SJSA1 (cell line): ENCODE data around the gene ANKRD23. TPM values are rescaled to one million over a fixed set of nuclear protein-coding genes. Genes with fewer than 3 reads are reported as not detected.

Experiments
- DNase-seq, 2 experiments: peaks; one replicate each; pipeline ENCODE4 v3.0.0-alpha.2; 2015 to 2020; ENCODE audit warnings: low spot score in 2 of 2, low read depth in 1 of 2
- H3K27ac ChIP-seq: fragments of 250-450 bp; sonication (Bioruptor Pico); 2 replicates; pipeline ENCODE4 v1.5.1; 2020; ENCODE audit warnings: mild to moderate bottlenecking, moderate library complexity
- H3K27me3 ChIP-seq: fragments of 250-450 bp; sonication (Bioruptor Pico); replicated peaks from 2 replicates; pipeline ENCODE4 v1.5.1; 2020; ENCODE audit warnings: mild to moderate bottlenecking, moderate library complexity
- H3K36me3 ChIP-seq: fragments of 250-450 bp; sonication (Bioruptor Pico); 2 replicates; pipeline ENCODE4 v1.5.1; 2020; ENCODE audit warnings: mild to moderate bottlenecking
- H3K4me1 ChIP-seq: fragments of 250-450 bp; sonication (Bioruptor Pico); replicated peaks from 2 replicates; pipeline ENCODE4 v1.6.1; 2021; ENCODE audit warnings: mild to moderate bottlenecking
- H3K4me3 ChIP-seq: fragments of 250-450 bp; sonication (Bioruptor Pico); 2 replicates; pipeline ENCODE4 v1.5.1; 2020; ENCODE audit warnings: mild to moderate bottlenecking
- H3K9me3 ChIP-seq: fragments of 250-450 bp; sonication (Bioruptor Pico); replicated peaks from 2 replicates; pipeline ENCODE4 v1.5.1; 2020; ENCODE audit warnings: mild to moderate bottlenecking
- total RNA-seq: library from RNA; depleted of rRNA; stranded (reverse); fragments of >200 nt; shearing (Covaris generic); gene quantifications from 2 replicates; pipeline ENCODE4 v1.2.3, GENCODE V29; 2014

Gene ANKRD23
- total RNA-seq, 1 experiment from 2014 or later = 2.5 TPM

DNA sequence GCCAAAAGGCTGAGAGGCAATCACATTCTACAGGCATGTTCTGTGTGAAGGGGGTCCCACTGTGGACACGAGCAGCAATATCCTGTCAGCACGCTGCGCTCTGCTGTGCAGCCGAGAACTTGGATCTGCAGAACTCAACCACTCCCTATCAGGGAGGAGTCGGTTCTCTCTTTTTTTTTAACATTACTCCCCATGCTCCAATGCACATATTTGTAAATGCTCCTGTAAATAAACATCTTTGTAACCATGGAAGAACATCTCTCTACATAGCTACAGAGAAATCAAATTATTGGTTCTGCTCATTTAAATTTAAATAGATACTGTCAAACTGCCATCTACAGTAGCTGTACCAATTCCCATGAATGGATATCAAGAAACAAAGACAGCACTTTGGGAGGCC lies 3.0 kb upstream of the ANKRD23 start:
- no peaks in the 10 kb centered on the region for H3K27me3 ChIP-seq
- no peaks in the 10 kb centered on the region for H3K4me1 ChIP-seq
- DNase-seq = no peak
- H3K36me3 ChIP-seq = peaks cover 20% of the 10 kb centered on the region
- H3K27ac ChIP-seq = no peak overlapping the region
- H3K9me3 ChIP-seq = no peaks in the 10 kb centered on the region
- no peak overlapping the region for H3K4me3 ChIP-seq

DNA sequence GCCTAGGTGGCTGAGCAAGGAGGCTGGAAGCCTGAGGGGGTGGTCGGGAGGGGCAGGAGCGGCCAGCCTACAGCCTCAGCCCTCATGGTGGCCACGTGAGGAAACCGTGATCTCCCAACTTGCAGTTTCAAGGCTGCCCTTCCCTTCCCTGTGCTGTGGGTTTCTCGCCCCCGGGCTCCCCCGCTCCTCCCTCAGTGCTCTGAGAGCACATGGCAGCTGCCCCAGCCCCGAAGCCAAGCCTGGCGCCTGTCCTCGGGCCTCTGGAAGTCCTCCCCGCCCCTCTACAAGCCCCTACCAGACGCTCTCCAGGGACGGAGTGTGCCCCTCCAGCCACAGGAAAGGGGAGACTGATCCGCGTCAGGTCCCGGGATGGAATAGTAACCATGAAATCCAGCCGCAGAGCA lies 586 bp upstream of the ANKRD23 start:
- H3K9me3 ChIP-seq = no peaks in the 10 kb centered on the region
- no peaks in the 10 kb centered on the region for H3K27me3 ChIP-seq
- DNase-seq = no peak
- H3K36me3 ChIP-seq = peaks cover 7% of the 10 kb centered on the region
- H3K4me3 ChIP-seq = no peak overlapping the region
- H3K27ac ChIP-seq = no peak overlapping the region
- H3K4me1 ChIP-seq = no peaks in the 10 kb centered on the region

DNA sequence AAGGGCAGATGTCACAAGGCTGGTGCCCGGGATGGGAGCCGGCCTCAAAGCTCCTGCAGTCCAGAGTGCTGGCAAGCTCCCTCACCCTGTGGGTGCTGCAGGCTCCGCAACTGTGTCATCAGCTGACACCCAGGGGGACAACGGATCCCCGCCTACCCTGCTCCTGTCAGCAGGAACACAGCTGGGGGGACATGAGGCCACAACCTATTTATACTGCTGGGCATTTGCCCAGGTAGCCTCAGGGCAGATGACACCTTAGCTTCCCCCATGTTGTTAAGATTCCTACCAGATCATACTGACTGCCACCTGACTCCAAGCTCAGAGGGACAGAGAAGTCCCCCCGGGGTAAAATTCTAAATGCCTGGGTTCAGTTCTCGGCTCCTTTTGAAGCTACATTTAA lies 1.2 kb downstream of the ANKRD23 start:
- Histone ChIP-seq H3K4me1 (no peaks in the 10 kb centered on the region), H3K36me3 (peaks cover under 1% of the 10 kb centered on the region)
- no peak for DNase-seq

DNA sequence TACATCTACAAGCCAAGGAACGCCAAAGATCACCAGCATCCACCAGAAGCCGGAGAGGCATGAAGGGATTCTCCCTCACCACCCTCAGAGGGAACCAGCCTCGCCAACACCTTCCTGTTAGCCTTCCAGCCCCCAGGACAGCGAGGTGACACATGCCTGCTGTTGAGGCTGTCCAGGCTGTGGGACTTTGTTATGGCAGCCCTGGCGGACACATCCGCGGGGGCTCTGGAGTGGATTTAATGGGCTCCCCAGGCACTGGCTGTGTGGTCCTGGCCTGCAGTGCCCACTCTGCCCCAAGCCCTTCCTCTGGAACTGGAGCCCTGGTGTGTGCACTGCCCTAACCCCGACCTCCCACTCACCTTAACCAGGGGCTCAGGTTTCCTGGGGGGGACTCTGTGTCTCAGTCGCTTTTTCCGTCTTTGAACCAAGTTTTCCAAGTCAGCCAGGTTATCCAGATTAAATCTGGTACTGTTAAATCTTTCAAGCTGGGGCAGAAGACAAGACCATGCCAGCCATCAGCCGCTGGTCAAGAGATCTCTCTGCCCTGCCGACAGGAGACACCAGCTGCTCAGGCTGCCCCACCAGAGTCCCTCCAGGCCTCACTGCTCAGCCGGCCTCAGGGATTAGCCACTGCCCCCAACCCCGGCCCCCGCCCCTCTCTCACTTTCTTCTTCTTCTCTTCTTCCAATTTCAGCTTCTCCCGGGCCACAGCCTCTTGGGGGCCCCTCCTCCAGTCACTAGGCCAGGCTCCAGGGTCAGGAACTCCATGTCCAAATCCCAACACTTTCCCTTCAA lies 1.9 kb downstream of the ANKRD23 start:
- DNase-seq = no peak
- Histone ChIP-seq H3K4me1 (no peaks in the 10 kb centered on the region), H3K4me3 (no peak overlapping the region), H3K27me3 (no peaks in the 10 kb centered on the region), H3K36me3 (no peaks in the 10 kb centered on the region; the same call in 1 of the 2 replicates), H3K9me3 (no peaks in the 10 kb centered on the region), H3K27ac (no peak overlapping the region)

More for the DNA sequence above, 1.2 kb downstream of the ANKRD23 start:
- Histone ChIP-seq H3K27ac (no peak overlapping the region), H3K9me3 (no peaks in the 10 kb centered on the region), H3K4me3 (no peak overlapping the region), H3K27me3 (no peaks in the 10 kb centered on the region)

DNA sequence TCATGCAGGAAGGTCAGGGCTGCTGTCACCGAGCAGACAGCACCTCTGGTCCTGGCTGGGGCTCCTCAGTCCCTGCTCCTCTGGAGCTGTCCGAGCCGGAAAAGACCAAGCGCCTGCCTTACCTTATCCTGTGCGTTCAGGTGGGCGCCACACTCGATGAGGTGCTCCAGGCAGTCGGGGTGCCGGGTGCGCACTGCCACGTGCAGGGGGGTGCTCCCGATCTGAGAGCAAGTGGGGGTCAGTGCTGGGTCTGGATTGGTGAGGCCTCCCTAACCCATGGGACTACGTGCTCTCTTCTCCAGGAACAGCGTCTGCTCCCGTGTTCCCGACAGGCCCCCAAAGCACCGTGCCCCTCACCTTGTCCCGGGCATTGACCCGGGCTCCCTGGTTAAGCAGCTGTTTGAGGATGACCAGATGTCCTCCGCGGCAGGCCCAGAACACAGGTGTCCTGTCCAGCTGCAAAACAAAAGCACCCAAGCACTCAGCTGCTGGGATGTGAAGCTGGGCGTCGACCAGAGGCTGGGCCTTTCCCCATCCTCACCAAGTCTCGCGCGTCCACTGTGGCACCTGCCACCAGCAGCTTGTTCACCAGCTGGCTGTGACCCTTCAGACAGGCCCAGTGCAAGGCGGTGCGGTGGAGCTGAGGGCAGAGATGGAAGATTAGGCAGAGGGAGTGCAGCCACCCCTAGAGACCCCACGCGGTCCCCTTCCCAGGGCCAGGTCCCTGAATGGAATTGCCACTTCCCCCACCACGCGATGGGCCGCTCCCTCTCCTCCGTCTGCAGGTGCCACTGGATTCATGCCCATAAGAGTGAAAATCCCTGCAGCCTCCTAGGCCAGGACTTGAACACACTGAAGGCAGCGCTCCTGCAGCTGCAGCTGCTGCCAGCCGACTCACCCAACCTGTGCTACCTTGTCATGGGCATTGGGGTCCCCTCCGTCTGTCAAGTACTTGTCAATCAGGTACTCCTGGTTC lies 3.7 kb downstream of the ANKRD23 start:
- DNase-seq = no peak
- H3K36me3 ChIP-seq = no peaks in the 10 kb centered on the region
- H3K27ac ChIP-seq = no peak overlapping the region
- no peaks in the 10 kb centered on the region for H3K27me3 ChIP-seq
- no peaks in the 10 kb centered on the region for H3K4me1 ChIP-seq
- no peaks in the 10 kb centered on the region for H3K9me3 ChIP-seq
- no peak overlapping the region for H3K4me3 ChIP-seq

DNA sequence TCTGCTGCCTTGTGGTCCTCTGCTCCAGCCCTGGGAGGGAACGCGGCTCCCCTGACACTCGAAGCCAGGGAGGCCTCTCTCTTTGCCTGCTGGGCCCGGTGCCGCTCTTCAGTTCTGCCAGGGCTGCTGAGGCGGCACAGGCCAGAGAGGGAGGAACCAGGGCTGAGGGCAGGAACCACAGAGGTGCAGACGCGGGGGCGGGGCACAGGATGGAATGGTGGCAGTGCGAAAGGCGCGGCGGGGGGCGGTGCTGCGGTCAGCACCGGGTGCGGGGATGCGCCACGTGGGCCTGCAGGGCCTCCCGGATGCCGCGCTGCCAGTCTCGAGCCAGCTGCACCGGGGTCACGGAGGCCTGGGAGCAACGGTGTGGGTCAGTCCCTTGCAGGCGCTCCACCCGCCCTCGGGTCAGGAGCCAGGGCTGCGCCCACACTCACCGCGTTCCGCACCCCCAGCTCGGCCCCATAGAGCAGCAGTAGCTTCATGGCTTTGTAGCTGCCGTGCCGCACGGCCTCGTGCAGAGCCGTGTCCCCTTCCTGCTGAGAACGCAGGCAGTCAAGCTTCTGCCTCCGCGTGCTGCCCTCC lies 4.4 kb downstream of the ANKRD23 start:
- peaks cover 5% of the 10 kb centered on the region; the same call in 1 of the 2 replicates for H3K36me3 ChIP-seq
- no peaks in the 10 kb centered on the region for H3K27me3 ChIP-seq
- no peak for DNase-seq
- no peaks in the 10 kb centered on the region for H3K9me3 ChIP-seq
- H3K27ac ChIP-seq = no peak overlapping the region
- no peak overlapping the region for H3K4me3 ChIP-seq
- no peaks in the 10 kb centered on the region for H3K4me1 ChIP-seq

DNA sequence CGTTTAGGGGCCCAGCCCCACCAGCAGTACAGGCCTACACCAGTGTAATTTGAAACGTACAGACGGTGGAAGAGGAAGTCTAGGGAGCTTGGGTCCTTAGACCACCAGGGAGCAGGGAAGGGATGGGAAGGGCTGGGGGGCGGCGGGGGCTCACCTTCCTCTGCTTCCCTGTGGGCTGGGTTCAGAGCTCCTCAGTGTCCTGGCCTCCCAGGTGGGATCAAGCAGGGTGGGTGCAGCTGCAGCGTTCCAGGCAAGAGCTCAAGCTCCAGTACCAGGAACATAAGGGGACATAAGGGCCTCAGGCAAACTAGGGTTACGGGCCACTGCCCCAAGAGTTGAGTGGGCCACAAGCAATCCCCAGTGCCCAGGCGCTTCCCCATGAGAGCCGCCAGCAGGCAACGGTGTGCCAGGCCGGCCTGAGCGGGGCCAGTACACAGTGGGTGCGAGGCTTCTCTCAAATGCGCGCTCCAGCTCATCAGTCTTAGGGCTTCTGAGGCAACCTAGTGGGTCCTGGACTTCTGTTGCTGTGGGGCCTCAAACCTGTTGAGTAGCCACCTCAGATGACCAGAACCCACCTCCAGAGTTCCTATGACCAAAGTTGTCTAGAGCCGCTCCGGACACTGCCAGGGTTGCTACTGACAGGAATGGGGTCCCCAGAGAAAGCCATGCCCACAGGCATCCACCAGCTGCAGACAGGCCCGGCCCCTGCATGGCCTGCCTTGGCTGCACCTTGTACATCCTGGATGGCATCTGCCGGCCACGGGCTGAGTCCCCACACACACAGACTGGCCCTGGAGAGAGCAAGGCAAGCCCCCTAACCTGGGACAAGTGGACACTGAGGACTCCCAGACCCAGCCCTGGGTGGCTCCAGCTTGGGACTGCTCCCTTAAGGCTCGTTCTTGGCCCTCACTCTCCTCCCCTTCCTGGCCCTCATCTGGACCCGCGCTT lies 5.2 kb downstream of the ANKRD23 start:
- H3K27me3 ChIP-seq = no peaks in the 10 kb centered on the region
- H3K9me3 ChIP-seq = no peaks in the 10 kb centered on the region
- H3K4me3 ChIP-seq = no peak overlapping the region
- H3K4me1 ChIP-seq = peaks cover 4% of the 10 kb centered on the region
- DNase-seq = no peak
- H3K27ac ChIP-seq = no peak overlapping the region
- peaks cover 5% of the 10 kb centered on the region; the same call in 1 of the 2 replicates for H3K36me3 ChIP-seq

DNA sequence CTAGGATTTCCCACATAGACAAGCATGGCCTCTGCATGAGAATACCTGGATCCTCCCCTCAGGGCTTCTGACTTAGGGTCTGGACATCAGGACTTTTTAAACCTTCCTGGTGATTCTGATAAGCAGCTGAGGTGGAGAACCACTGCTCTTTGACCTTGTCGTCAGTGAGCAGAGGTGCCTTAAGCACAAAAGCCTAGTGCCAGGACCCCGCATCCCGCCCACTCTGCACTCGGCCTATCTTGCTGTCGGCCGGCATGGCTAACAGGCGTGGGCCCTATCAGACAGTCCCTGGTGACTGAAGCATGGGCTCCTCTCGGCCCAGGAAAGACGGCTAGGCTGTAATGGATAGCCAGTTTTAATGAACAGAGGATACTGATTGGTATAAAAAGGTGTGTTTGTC lies 6.2 kb downstream of the ANKRD23 start:
- H3K36me3 ChIP-seq = peaks cover 12% of the 10 kb centered on the region
- DNase-seq = no peak
- no peak overlapping the region for H3K27ac ChIP-seq
- H3K4me1 ChIP-seq = peaks cover 14% of the 10 kb centered on the region
- H3K27me3 ChIP-seq = no peaks in the 10 kb centered on the region
- H3K4me3 ChIP-seq = no peak overlapping the region
- no peaks in the 10 kb centered on the region for H3K9me3 ChIP-seq

DNA sequence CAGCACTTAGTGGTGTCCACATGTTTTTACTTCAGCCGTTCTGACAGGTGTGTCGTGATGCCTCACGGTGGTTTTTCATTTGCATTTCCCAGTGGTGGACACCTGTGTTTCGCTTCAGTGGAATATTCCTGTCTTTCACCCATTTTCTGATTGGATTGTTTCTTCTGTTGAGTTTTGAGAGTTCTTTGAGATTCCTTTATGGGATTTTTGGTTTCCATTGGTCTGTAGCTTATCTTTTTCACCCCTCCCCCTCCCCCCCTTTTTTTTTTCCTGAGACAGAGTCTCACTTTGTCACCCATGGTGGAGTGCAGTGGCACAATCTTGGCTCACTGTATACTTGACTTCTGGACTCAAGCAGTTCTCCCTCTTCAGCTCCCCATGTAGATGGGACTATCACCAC lies 8.0 kb downstream of the ANKRD23 start:
- H3K4me1 ChIP-seq = peaks cover 18% of the 10 kb centered on the region
- no peak overlapping the region for H3K27ac ChIP-seq
- H3K27me3 ChIP-seq = no peaks in the 10 kb centered on the region
- DNase-seq = no peak
- no peaks in the 10 kb centered on the region for H3K9me3 ChIP-seq
- H3K4me3 ChIP-seq = no peak overlapping the region
- peaks cover 26% of the 10 kb centered on the region for H3K36me3 ChIP-seq

DNA sequence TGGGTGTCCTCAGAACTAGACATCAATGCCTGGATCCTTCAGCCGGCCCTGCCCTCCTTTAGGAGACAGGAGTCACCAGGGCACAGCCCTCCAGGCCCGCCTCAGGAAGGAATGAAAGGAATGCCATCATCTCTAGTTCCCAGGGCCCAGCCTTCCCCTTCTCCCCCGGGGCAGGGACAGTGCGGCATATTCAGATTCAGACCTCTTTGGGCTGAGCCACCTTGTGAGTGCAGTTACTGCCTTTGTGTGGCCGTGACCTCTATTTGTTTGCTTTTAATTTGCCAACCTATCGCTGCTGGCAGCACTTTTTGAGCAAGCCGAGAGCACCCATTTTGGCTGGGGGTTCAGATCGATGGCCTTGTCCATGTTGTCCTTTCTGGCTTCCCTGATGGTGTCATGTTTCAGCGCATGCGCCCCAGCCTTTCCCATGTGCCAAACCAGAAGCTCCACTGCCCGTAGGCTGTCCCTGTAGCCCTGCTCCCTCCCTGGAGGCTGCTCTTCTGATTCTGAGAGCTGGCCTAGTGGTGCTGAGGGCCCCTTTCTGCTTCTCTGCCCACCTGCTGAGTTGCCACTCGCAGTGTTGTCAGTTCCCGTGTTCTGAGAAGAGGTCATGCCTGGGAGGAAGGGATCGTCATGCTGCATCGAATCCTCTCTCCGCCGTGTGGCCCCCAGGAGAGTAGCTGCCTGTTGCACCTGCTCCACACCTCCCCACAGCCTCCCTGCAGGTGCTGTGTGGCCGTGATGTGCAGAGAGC lies 10.9 kb downstream of the ANKRD23 start:
- peak overlapping the region; percentile 39 for H3K27ac ChIP-seq
- DNase-seq = peak; percentile 61 to 67

DNA sequence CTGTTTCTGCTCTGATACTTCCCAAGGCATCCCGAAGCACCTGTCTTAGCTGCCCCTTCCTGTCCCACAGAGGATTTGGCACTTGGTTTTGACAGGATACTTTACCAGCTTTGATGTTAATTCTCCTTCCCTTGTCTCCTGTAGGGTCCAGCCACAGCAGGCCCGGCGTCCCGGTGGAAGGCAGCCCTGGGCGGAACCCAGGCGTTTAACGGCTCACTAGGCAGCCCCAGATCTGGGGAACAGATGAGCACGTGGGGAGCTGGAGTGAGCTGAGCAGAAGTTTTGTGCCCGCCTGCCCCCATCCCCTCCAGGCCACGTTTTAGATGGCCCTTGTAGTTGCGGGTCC lies 11.4 kb downstream of the ANKRD23 start:
- H3K4me3 ChIP-seq = no peak overlapping the region
- peaks cover 49% of the 10 kb centered on the region for H3K36me3 ChIP-seq
- DNase-seq = no peak
- no peaks in the 10 kb centered on the region for H3K9me3 ChIP-seq
- peaks cover 18% of the 10 kb centered on the region for H3K4me1 ChIP-seq
- H3K27me3 ChIP-seq = no peaks in the 10 kb centered on the region
- peak overlapping the region; percentile 39; the same call in 1 of the 2 replicates for H3K27ac ChIP-seq

More for the DNA sequence above, 10.9 kb downstream of the ANKRD23 start:
- Histone ChIP-seq H3K4me3 (no peak overlapping the region), H3K27me3 (no peaks in the 10 kb centered on the region), H3K36me3 (peaks cover 43% of the 10 kb centered on the region), H3K4me1 (peaks cover 18% of the 10 kb centered on the region), H3K9me3 (no peaks in the 10 kb centered on the region)

DNA sequence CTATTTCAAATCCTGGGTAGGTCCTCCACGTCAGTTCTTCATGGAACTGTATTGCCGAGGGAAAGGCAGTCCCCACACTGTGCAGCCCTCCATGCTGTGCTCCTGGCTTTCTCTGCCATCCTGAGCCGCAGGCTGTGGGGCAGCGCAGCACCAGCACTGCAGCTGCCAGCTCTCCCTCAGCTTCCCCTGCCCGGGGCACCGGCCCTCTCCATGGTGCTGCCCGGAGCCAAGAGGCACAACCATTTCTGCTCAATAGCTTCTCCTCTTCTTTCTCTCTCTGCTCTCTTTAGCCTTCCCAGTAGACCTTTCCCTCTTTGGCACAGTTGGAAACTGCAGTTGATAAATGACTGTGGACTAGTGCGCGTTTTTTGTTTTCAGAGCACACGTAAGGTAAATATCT lies 12.1 kb downstream of the ANKRD23 start:
- Histone ChIP-seq H3K27ac (no peak overlapping the region), H3K36me3 (peaks cover 50% of the 10 kb centered on the region), H3K4me3 (no peak overlapping the region), H3K4me1 (peaks cover 18% of the 10 kb centered on the region), H3K9me3 (no peaks in the 10 kb centered on the region), H3K27me3 (no peaks in the 10 kb centered on the region)
- DNase-seq = no peak
